Common myeloid progenitor, CD34-positive (primary cell): ENCODE measurements around the gene ITGAD.
"Not testable (repeated sequence)": the region's sequence is repeated elsewhere in the genome, so short reads cannot be mapped to it uniquely, and the experiment has no call there.

Experiments used
- CTCF ChIA-PET: fragments of 350-600 bp; sonication (Branson Sonifier 250); formaldehyde crosslinking; loops from one replicate; lab custom pipeline; 2021; ENCODE audit warnings: antibody characterized with exemption; lab: Charles Lee
- POLR2A ChIA-PET: fragments of 350-600 bp; sonication (Branson Sonifier 250); formaldehyde crosslinking; loops from one replicate; lab custom pipeline; 2021; ENCODE audit warnings: antibody characterized with exemption; lab: Charles Lee
- DNase-seq, 3 donors: peaks; one replicate each; pipeline versions ENCODE4 v3.0.0 to v3.0.0-alpha.2; 2013
- H3K27ac ChIP-seq, 2 experiments: 1 replicate in 1 of 2; 2 replicates in 1 of 2; pipeline ENCODE4 v1.7.0; 2013; ENCODE audit warnings: inconsistent platforms in 2 of 2, low read length in 2 of 2, mild to moderate bottlenecking in 2 of 2, low read depth in 1 of 2, moderate library complexity in 1 of 2; ENCODE audit not compliant: severe bottlenecking in 2 of 2, insufficient read depth in 1 of 2, poor library complexity in 1 of 2
- H3K27me3 ChIP-seq, 5 experiments: replicated peaks in 2 of 5; 1 replicate in 3 of 5; 2 replicates in 2 of 5; pipeline versions ENCODE4 v1.6.1 to v1.7.0; 2013; ENCODE audit warnings: low read length in 4 of 5, mild to moderate bottlenecking in 2 of 5, moderate library complexity in 2 of 5, inconsistent platforms in 1 of 5; ENCODE audit not compliant: insufficient read depth in 5 of 5, control insufficient read depth in 4 of 5
- H3K36me3 ChIP-seq, 4 experiments: 1 replicate in 2 of 4; 2 replicates in 2 of 4; pipeline versions ENCODE4 v1.6.1 to v1.7.0; 2013; ENCODE audit warnings: low read length in 3 of 4, control low read depth in 1 of 4, mild to moderate bottlenecking in 1 of 4; ENCODE audit not compliant: control insufficient read depth in 4 of 4, insufficient read depth in 4 of 4
- H3K4me1 ChIP-seq, 4 experiments: 1 replicate in 3 of 4; 2 replicates in 1 of 4; pipeline versions ENCODE4 v1.6.1 to v1.7.1; 2013; ENCODE audit warnings: low read length in 3 of 4, mild to moderate bottlenecking in 3 of 4, control low read depth in 1 of 4, inconsistent platforms in 1 of 4, moderate library complexity in 1 of 4; ENCODE audit not compliant: control insufficient read depth in 4 of 4, insufficient read depth in 4 of 4; ENCODE audit errors: control extremely low read depth in 1 of 4
- H3K4me3 ChIP-seq, 7 experiments: 1 replicate in 4 of 7; 2 replicates in 3 of 7; pipeline versions ENCODE4 v1.5.1 to v1.7.0; 2013; ENCODE audit warnings: mild to moderate bottlenecking in 7 of 7, low read length in 6 of 7, moderate library complexity in 6 of 7, inconsistent platforms in 2 of 7, low read depth in 2 of 7, control low read depth in 1 of 7; ENCODE audit not compliant: insufficient read depth in 4 of 7, control insufficient read depth in 1 of 7; ENCODE audit errors: extremely low read depth in 1 of 7
- H3K9me3 ChIP-seq, 5 experiments: 1 replicate in 4 of 5; 2 replicates in 1 of 5; pipeline versions ENCODE4 v1.6.1 to v1.7.1; 2013; ENCODE audit warnings: low read length in 4 of 5, mild to moderate bottlenecking in 2 of 5, inconsistent platforms in 1 of 5, low read depth in 1 of 5, moderate library complexity in 1 of 5; ENCODE audit not compliant: control insufficient read depth in 4 of 5, insufficient read depth in 2 of 5; ENCODE audit errors: control extremely low read depth in 1 of 5
- WGBS: methylation state at CpG from one replicate; pipeline ENCODE4 v1.1.5; 2013; ENCODE audit not compliant: insufficient coverage; 5-methylcytosine and 5-hydroxymethylcytosine counted together

Gene ITGAD

GRCh38 chr16:31438414-31438813, 45.3 kb downstream of the ITGAD start:
- POLR2A ChIA-PET, result no interaction called here
- CTCF ChIA-PET, result no interaction called here

GRCh38 chr16:31439023-31439422, 45.9 kb downstream of the ITGAD start:
- H3K9me3 ChIP-seq, H3K27me3 ChIP-seq, H3K27ac ChIP-seq, H3K4me1 ChIP-seq, H3K36me3 ChIP-seq, H3K4me3 ChIP-seq, DNase-seq, POLR2A ChIA-PET: not testable (repeated sequence)
- CTCF ChIA-PET, result interaction anchor here (2.1 kb wide), 1 partner anchor 9 kb away, joined by 9 read pairs; no protein-coding TSS in a partner anchor
- WGBS, result 74% methylated on average over 2 of the region's 4 CpGs

More at GRCh38 chr16:31438414-31438813, 45.3 kb downstream of the ITGAD start:
- Histone ChIP-seq H3K4me1 (peaks cover 0 to 9% (median 4%) of the 10 kb centered on the region in 4 experiments), H3K27me3 (no peaks in the 10 kb centered on the region), H3K27ac (no peak overlapping the region), H3K36me3 (no peaks in the 10 kb centered on the region), H3K4me3 (no peak overlapping the region), H3K9me3 (no peaks in the 10 kb centered on the region)
- WGBS, result 100% methylated on average over 2 of the region's 2 CpGs
- no peak for DNase-seq

- CTCF ChIA-PET, result interaction anchor here (2.1 kb wide), 1 partner anchor 10 kb away, joined by 9 read pairs; no protein-coding TSS in a partner anchor
- peaks cover 0 to 9% (median 4%) of the 10 kb centered on the region in 4 experiments for H3K4me1 ChIP-seq
- DNase-seq, result no peak
- no CpG with 5 or more reads among the region's 3 CpGs for WGBS
- no peaks in the 10 kb centered on the region for H3K36me3 ChIP-seq
- H3K9me3 ChIP-seq, result no peaks in the 10 kb centered on the region
- no peaks in the 10 kb centered on the region for H3K27me3 ChIP-seq
- no peak overlapping the region for H3K27ac ChIP-seq
- POLR2A ChIA-PET, result no interaction called here
- no peak overlapping the region for H3K4me3 ChIP-seq
Observed at GRCh38 chr16:31439519-31439918, 46.4 kb downstream of the ITGAD start.

GRCh38 chr16:31440516-31441184, 47.5 kb downstream of the ITGAD start:
- H3K27me3 ChIP-seq, result no peaks in the 10 kb centered on the region
- no peak overlapping the region for H3K27ac ChIP-seq

GRCh38 chr16:31441956-31442355, 48.8 kb downstream of the ITGAD start:
- DNase-seq, result no peak
- ChIA-PET POLR2A (interaction anchor here (1.5 kb wide), 1 partner anchor 17 kb away, joined by 7 read pairs; no protein-coding TSS in a partner anchor), CTCF (interaction anchor here (0.6 to 4.1 kb wide), 18 partner anchors 10 to 427 kb away, joined by 3 to 36 read pairs (median 4); partner anchors contain the start of genes COX6A2, ITGAD and PYCARD)
- Histone ChIP-seq H3K27me3 (no peaks in the 10 kb centered on the region), H3K4me3 (peak overlapping the region in 2 of 7 experiments; percentile 84 to 89), H3K9me3 (peaks cover 0 to 5% (median 0%) of the 10 kb centered on the region in 5 experiments), H3K27ac (no peak overlapping the region), H3K4me1 (peaks cover 0 to 9% (median 4%) of the 10 kb centered on the region in 4 experiments), H3K36me3 (no peaks in the 10 kb centered on the region)
- 79% methylated on average over 21 of the region's 34 CpGs for WGBS

More at GRCh38 chr16:31440516-31441184, 47.5 kb downstream of the ITGAD start:
- no peaks in the 10 kb centered on the region for H3K9me3 ChIP-seq
- ChIA-PET POLR2A (no interaction called here), CTCF (interaction anchor here (1.2 to 2.1 kb wide), 6 partner anchors 11 to 140 kb away, joined by 3 to 9 read pairs (median 3); no protein-coding TSS in a partner anchor)
- H3K4me3 ChIP-seq, result no peak overlapping the region
- DNase-seq, result no peak
- 95% methylated on average over 4 of the region's 4 CpGs for WGBS
- H3K36me3 ChIP-seq, result no peaks in the 10 kb centered on the region
- H3K4me1 ChIP-seq, result peaks cover 0 to 9% (median 4%) of the 10 kb centered on the region in 4 experiments

- H3K4me1 ChIP-seq, H3K27me3 ChIP-seq, H3K27ac ChIP-seq, H3K9me3 ChIP-seq, H3K4me3 ChIP-seq, H3K36me3 ChIP-seq, DNase-seq, POLR2A ChIA-PET: not testable (repeated sequence)
- CTCF ChIA-PET, result interaction anchor here (4.1 kb wide), 1 partner anchor 10 kb away, joined by 36 read pairs; no protein-coding TSS in a partner anchor
- WGBS, result 77% methylated on average over 6 of the region's 6 CpGs
Observed at GRCh38 chr16:31445931-31446330, 52.8 kb downstream of the ITGAD start.

- Histone ChIP-seq H3K27ac (no peak overlapping the region), H3K9me3 (peaks cover 0 to 1% (median 0%) of the 10 kb centered on the region in 5 experiments), H3K36me3 (peaks cover 0 to 7% (median 0%) of the 10 kb centered on the region in 4 experiments), H3K4me3 (no peak overlapping the region), H3K4me1 (peaks cover 1 to 47% (median 35%) of the 10 kb centered on the region in 4 experiments), H3K27me3 (no peaks in the 10 kb centered on the region)
- no peak for DNase-seq
- POLR2A ChIA-PET, result interaction anchor here (0.6 kb wide), 2 partner anchors 21 to 52 kb away, joined by 3 to 5 read pairs; no protein-coding TSS in a partner anchor
- CTCF ChIA-PET, result interaction anchor here (0.7 to 3.0 kb wide), 7 partner anchors 8 to 431 kb away, joined by 3 to 18 read pairs (median 5); partner anchors contain the start of gene ZNF843
- WGBS, result 85% methylated on average over 2 of the region's 5 CpGs
Observed at GRCh38 chr16:31451201-31451600, 58.1 kb downstream of the ITGAD start.
